Vagina (tissue), 2 donors: Measurements from ENCODE around the gene ALK. TPM values are rescaled to one million over a fixed set of nuclear protein-coding genes. Genes with fewer than 3 reads are reported as not detected.

Experiments used
- DNase-seq, 2 donors: peaks; one replicate each; pipeline ENCODE4 v3.0.0-alpha.2; 2017; ENCODE audit errors: extremely low spot score in 2 of 2
- H3K27ac ChIP-seq: fragments of 200-600 bp; sonication (generic); one replicate; pipeline ENCODE4 v1.5.1; 2019
- H3K27me3 ChIP-seq: fragments of 200-600 bp; sonication (generic); one replicate; pipeline ENCODE4 v1.5.1; 2019
- H3K36me3 ChIP-seq, 2 donors: fragments of 200-600 bp; sonication (generic); one replicate each; pipeline ENCODE4 v1.5.1; 2017 to 2019
- H3K4me1 ChIP-seq: fragments of 200-600 bp; sonication (generic); one replicate; pipeline ENCODE4 v1.5.1; 2019
- H3K4me3 ChIP-seq, 2 donors: fragments of 200-600 bp; sonication (generic); 1 replicate in 1 of 2; 2 replicates in 1 of 2; pipeline ENCODE4 v1.5.1; 2016 to 2019
- H3K9me3 ChIP-seq: fragments of 200-600 bp; sonication (generic); one replicate; pipeline ENCODE4 v1.5.1; 2019
- POLR2A ChIP-seq, 2 donors: fragments of 450-650 bp; IDR thresholded peaks; one replicate each; pipeline ENCODE4 v1.6.1; 2017; ENCODE audit warnings: antibody characterized with exemption in 2 of 2, mild to moderate bottlenecking in 2 of 2, moderate library complexity in 2 of 2
- POLR2AphosphoS5 ChIP-seq, 2 donors: sonication (generic); formaldehyde crosslinking; IDR thresholded peaks; one replicate each; pipeline ENCODE4 v1.9.0; 2017; ENCODE audit warnings: antibody characterized with exemption in 2 of 2, mild to moderate bottlenecking in 2 of 2, low read depth in 1 of 2; ENCODE audit not compliant: insufficient read depth in 1 of 2
- intact Hi-C: fragments of 100-400 bp; cut with DNase I; formaldehyde crosslinking; loops from one replicate; pipeline ENCODE4 v1.15.1; 2023
- total RNA-seq: library from RNA; depleted of rRNA; stranded (reverse); fragments of >200 nt; gene quantifications from one replicate; pipeline ENCODE4 v1.2.3, GENCODE V29; 2016
- TF ChIP-seq, protein P1 (sequence below), 3 experiments: fragments of 450-650 bp in 2 of 3; fragments of 200-600 bp in 1 of 3; sonication (generic) in 1 of 3; IDR thresholded peaks; one replicate each; pipeline ENCODE4 v1.5.1; 2017 to 2019; ENCODE audit warnings: antibody characterized with exemption in 3 of 3, mild to moderate bottlenecking in 2 of 3, moderate library complexity in 2 of 3

ALK gene
- total RNA-seq, 1 donor from 2014 or later = 0.74 TPM

DNA sequence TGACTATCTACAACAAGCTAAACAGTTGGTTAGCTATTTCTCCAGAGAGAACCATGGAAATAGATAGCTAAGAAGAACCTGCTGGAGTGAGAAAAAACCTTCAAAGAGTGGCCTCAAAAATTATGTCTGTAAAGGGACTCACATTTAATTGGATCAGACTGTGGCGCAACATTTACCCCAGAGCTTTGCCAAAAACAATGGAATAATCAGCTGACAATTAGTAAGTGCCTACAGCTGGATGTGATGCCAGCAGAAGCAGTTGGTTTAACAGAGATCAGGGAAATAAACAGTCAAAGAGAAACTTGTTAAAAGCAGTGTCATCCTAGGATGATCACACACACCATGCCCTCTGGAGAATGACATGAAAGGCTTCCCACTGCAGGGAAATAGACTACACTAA is 495.5 kb downstream of the ALK start:
- Histone ChIP-seq H3K27ac (no peak overlapping the region), H3K4me1 (no peaks in the 10 kb centered on the region), H3K27me3 (no peaks in the 10 kb centered on the region), H3K9me3 (no peaks in the 10 kb centered on the region), H3K36me3 (no peaks in the 10 kb centered on the region), H3K4me3 (no peak overlapping the region)
- intact Hi-C loops = no loop called here
- TF ChIP-seq POLR2AphosphoS5 (IDR thresholded peaks at IDR 0.05; ENCODE audit: insufficient read depth in 1 of 2, low read depth in 1 of 2) = no peak
- no peak for TF ChIP-seq POLR2A (IDR thresholded peaks at IDR 0.05)
- TF ChIP-seq, protein P1, sequence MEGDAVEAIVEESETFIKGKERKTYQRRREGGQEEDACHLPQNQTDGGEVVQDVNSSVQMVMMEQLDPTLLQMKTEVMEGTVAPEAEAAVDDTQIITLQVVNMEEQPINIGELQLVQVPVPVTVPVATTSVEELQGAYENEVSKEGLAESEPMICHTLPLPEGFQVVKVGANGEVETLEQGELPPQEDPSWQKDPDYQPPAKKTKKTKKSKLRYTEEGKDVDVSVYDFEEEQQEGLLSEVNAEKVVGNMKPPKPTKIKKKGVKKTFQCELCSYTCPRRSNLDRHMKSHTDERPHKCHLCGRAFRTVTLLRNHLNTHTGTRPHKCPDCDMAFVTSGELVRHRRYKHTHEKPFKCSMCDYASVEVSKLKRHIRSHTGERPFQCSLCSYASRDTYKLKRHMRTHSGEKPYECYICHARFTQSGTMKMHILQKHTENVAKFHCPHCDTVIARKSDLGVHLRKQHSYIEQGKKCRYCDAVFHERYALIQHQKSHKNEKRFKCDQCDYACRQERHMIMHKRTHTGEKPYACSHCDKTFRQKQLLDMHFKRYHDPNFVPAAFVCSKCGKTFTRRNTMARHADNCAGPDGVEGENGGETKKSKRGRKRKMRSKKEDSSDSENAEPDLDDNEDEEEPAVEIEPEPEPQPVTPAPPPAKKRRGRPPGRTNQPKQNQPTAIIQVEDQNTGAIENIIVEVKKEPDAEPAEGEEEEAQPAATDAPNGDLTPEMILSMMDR (IDR thresholded peaks at IDR 0.05) = no peak
- no peak for DNase-seq

DNA sequence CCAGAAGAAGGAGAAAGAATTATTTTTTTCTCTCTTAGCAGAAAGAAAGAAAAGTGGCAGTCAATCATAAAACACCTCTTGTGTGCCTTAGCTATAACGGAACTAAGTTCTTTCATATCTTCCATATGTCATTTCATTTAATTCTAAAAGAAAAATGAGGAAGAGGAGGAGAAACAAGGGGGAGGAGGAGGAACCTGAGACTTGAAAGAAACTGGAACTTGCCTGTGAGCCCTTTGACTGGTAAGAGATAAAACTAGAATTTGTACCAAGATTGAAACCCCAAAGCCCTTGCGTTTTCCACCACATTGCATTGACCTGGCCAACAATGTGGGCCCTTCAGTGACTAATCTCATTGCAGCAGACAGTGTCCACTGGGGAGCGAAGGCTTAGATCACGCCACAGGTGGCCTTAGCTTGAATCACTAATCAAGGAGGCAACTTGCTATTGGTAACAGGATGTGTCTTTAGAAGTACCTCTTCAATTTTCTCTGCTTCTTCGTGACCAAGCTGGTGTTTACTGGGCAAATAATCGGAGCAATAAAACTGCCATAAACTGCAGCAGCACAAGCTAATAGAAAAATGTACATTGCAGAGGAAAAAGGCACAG is 498.2 kb downstream of the ALK start:
- TF ChIP-seq, protein P1 (IDR thresholded peaks at IDR 0.05) = no peak
- TF ChIP-seq POLR2AphosphoS5 (IDR thresholded peaks at IDR 0.05; ENCODE audit: insufficient read depth in 1 of 2, low read depth in 1 of 2) = no peak
- TF ChIP-seq POLR2A (IDR thresholded peaks at IDR 0.05) = no peak
- Histone ChIP-seq H3K36me3 (no peaks in the 10 kb centered on the region), H3K4me1 (no peaks in the 10 kb centered on the region), H3K27me3 (no peaks in the 10 kb centered on the region), H3K4me3 (no peak overlapping the region), H3K27ac (no peak overlapping the region), H3K9me3 (no peaks in the 10 kb centered on the region)
- no peak for DNase-seq
- intact Hi-C loops = no loop called here

DNA sequence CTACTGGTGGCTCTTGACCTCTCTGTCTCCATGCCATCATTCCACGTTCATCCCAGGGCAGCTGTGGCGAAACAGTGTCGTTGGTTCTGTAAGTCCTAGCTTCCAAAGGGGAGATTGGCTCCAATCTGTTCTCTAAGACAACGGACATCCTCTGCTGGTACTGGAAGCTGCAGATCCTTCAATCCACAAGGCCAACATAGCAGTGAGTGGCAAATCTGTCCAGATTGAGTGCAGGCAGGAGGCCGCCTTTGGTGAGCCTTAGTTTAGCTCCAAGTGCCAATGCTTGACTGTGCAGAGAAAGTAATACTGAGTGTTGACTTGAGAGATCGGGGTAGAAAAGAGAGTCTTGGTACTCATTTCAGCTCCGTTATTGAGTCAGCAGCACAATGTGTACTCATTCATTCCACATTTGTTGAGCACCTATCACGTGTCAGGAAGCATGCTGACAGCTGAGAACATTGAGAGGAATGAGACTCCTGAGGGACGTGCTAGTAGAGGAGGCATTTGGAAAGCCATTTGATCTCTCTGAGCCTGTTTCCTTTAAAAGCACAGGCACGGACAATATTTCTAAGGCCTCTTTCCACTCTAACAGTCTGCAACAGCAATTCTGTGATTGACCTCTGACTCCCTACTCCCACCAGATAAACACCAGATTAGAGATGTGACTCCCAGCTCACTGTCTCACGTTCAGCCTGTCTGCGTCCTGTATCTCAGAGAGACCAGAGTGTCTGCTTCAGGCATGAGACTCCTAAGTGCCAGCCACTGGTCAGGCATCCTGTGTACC is 500.2 kb downstream of the ALK start:
- intact Hi-C loops = no loop called here
- TF ChIP-seq POLR2A (IDR thresholded peaks at IDR 0.05) = no peak
- no peak for TF ChIP-seq POLR2AphosphoS5 (IDR thresholded peaks at IDR 0.05; ENCODE audit: insufficient read depth in 1 of 2, low read depth in 1 of 2)
- Histone ChIP-seq H3K27me3 (no peaks in the 10 kb centered on the region), H3K36me3 (no peaks in the 10 kb centered on the region), H3K9me3 (no peaks in the 10 kb centered on the region), H3K4me1 (no peaks in the 10 kb centered on the region), H3K4me3 (no peak overlapping the region), H3K27ac (no peak overlapping the region)
- peak in 1 of 2 donors; percentile 14 for DNase-seq

DNA sequence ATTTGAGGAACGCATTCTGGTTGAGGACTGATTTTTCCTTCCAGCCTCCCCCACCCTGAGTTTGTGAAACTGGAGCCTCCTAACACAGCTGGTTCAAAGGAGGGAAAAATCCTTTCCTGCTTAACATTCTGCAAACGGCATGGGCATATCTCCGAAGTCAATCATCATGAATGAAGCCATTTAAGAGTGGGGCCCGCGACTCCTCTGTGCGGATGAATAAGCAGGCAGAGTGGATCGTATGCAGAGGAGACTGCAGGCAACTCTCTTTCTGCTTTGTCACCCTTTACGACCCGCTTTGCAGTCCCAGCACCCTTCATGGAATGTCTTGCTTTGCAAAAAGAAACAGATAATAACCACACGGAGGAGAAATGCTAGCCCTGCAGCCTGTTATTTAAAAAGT is 500.9 kb downstream of the ALK start:
- Histone ChIP-seq H3K27ac (no peak overlapping the region), H3K36me3 (no peaks in the 10 kb centered on the region), H3K27me3 (no peaks in the 10 kb centered on the region), H3K9me3 (no peaks in the 10 kb centered on the region), H3K4me3 (no peak overlapping the region), H3K4me1 (no peaks in the 10 kb centered on the region)
- intact Hi-C loops = no loop called here
- DNase-seq = peak in 1 of 2 donors; percentile 9
- TF ChIP-seq, protein P1 (IDR thresholded peaks at IDR 0.05) = no peak
- TF ChIP-seq POLR2AphosphoS5 (IDR thresholded peaks at IDR 0.05; ENCODE audit: insufficient read depth in 1 of 2, low read depth in 1 of 2) (no peak), POLR2A (IDR thresholded peaks at IDR 0.05) (no peak)

DNA sequence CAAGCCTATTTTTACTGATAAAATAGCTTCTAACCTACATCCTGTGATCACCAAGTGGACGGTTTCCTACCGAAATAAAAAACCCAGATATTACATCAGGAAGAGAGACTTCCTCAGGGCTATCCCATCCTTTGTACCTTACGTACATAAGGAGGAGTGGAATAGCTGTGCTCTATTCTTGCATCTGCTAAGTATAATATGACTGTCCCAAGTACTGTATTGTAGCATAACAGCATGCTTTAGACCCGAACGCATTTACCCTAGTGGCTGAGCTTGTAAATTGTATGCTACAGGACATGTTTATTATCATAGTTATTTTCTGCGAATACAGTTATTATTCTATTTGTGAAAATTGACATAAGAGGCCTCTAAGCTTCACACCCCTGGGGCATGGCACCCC is 503.8 kb downstream of the ALK start:
- intact Hi-C loops = no loop called here
- TF ChIP-seq, protein P1 (IDR thresholded peaks at IDR 0.05) = no peak
- TF ChIP-seq POLR2AphosphoS5 (IDR thresholded peaks at IDR 0.05; ENCODE audit: insufficient read depth in 1 of 2, low read depth in 1 of 2) = no peak
- no peak for TF ChIP-seq POLR2A (IDR thresholded peaks at IDR 0.05)

More for the DNA sequence above, 503.8 kb downstream of the ALK start:
- Histone ChIP-seq H3K27ac (no peak overlapping the region), H3K27me3 (no peaks in the 10 kb centered on the region), H3K4me3 (no peak overlapping the region), H3K4me1 (no peaks in the 10 kb centered on the region), H3K9me3 (no peaks in the 10 kb centered on the region), H3K36me3 (no peaks in the 10 kb centered on the region)
- DNase-seq = peak in 1 of 2 donors; percentile 10
